Activated CD4-positive, alpha-beta T cell treated with anti-CD3 and anti-CD28 coated beads for 24 hours (primary cell): ENCODE results near the gene RPLP2.

Source experiments
- DNase-seq, 2 donors: peaks; one replicate each; pipeline ENCODE4 v3.0.0-alpha.2; 2020; ENCODE audit warnings: low read depth in 2 of 2

RPLP2 gene

GRCh38 chr11:824292-824880 lies 14.6 kb downstream of the RPLP2 start:
- DNase-seq = no peak

DNA sequence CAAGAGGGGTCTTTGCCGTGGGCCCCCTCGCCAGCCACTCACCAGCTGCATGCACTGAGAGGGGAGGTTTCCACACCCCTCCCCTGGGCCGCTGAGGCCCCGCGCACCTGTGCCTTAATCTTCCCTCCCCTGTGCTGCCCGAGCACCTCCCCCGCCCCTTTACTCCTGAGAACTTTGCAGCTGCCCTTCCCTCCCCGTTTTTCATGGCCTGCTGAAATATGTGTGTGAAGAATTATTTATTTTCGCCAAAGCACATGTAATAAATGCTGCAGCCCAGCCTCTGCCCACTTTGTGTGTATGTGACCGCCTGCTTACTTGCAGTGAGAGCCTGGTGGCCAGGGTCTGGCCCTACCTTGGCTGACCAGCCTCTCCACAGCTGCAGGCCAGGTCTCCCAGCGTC lies 15.2 kb downstream of the RPLP2 start:
- DNase-seq = no peak

DNA sequence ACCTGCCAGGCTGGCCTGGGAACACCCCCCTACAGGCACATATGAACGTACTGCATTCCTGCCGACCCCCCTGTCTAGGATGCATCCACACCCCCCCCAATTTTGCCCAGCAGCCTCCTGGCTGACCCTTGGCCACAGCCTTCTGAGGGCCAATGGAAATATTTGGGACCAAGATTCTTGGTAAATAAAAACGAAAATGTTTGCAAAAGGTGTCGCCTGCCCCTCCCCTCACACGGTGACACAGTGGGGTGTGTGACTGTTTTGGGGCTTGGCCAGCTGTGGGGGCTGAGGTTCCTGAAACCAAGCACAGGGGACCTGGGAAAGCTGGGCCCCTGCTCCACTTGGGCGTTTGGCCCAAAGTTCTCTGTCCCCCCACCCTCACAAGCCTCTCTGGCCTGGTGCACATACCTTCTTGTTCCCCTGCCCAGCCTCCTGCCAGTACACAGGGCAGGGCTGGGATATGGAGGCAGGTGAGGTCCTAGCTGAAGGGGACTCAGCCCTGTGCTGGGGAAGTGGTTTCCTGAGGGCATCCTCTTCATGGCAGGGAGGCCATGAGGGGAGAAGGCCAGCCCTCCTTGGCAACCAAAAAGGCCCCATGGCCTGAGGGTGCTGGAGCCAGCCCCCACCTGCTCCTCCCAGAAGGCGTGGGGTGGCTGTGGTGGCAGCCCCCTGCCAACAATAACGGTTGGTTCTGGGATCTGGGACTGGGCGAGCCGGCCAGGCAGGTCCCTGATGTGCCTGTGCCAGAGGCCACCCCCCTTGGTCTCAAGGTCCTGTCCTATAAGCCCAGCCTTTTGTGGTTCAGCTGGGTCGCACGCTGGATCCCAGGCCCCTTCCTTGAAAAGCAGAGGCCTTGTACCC lies 15.8 kb downstream of the RPLP2 start:
- DNase-seq = no peak

GRCh38 chr11:826227-826621 lies 16.5 kb downstream of the RPLP2 start:
- no peak for DNase-seq

DNA sequence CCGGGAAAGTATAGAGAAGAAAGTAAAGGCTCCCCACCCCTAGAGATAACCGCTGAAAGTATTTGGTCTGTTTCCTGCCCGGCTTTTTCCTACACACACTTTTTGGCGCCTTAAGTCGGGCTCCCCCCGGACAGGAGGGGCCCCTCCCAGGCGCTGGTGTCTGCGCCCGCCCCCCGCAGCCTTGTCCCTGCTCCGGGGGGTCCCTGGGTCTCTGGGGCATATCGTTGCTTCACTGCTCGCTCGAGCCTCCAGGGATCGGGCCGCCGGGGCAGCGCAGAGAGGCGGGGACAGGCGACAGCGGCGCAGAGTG lies 17.0 kb downstream of the RPLP2 start:
- DNase-seq = no peak

DNA sequence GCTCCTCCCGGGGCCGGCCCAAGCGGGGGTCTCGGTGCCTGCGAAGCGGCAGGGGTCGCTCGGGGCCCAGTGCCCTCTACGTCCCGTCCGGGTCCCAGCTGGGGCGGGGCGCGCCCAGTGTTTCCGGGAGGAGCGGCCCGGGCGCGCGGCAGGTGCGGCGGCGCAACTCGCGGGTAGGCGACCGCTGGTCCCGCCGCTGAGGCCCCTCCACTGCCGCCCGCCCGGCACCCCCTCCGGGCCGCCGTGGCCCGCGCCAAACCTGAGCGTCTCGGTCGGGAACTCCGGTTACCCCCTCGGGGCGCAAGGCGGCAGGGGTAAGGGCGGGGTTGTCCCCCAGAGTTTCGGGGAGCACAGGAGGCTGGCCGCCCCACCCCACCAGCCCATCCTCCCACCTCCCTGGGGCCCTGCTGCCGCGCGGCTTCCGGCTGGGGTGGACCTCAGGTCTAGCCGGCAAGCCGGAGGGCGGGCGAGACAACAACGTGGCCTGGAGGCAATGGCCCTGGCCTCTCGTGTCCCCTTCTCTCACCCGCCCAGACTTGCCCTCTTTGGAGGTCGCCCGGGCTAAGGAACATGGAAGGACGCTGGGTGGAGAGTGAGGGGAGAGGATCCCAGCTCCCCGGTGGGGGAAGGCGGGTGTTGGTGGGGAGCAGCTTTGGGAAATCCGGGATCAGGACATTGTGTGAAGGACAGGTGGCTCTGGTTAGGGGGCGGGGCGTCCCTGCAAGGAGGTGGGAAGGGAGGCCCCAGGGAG lies 17.6 kb downstream of the RPLP2 start:
- no peak for DNase-seq

GRCh38 chr11:827897-828192 lies 18.1 kb downstream of the RPLP2 start, which contains the start of gene CRACR2B:
Gene CRACR2B, plus strand, starts transcription at chr11:827919. Its CDS starts 689 bp downstream, at chr11:828608.
- DNase-seq = no peak

DNA sequence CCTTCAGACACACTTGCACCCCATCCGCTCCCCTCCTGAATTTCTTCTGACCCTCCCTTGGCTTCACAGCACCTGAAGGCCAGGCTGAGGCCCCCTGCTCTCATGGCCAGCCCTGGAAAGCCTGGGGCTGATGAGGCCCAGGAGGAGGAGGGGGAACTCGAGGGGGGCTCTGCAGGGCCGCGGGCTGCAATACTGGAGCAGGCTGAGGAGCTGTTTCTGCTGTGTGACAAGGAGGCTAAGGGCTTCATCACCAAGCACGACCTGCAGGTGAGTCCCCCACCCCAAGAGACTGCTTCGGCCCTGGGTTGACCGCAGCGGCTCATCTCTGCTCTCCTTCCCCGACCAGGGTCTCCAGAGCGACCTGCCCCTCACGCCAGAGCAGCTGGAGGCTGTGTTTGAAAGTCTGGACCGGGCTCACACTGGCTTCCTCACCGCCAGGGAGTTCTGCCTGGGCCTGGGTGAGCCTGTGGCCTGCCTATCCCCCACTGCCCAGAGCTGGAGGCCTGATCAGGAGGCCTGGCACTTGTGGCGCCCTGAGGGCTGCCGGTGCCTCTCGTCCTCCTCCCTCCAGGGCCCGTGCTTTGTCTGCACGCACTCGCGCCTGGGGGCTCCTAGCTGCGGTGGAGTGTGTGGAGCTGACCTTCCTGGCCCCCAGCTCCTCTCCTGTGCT lies 18.9 kb downstream of the RPLP2 start:
- no peak for DNase-seq

DNA sequence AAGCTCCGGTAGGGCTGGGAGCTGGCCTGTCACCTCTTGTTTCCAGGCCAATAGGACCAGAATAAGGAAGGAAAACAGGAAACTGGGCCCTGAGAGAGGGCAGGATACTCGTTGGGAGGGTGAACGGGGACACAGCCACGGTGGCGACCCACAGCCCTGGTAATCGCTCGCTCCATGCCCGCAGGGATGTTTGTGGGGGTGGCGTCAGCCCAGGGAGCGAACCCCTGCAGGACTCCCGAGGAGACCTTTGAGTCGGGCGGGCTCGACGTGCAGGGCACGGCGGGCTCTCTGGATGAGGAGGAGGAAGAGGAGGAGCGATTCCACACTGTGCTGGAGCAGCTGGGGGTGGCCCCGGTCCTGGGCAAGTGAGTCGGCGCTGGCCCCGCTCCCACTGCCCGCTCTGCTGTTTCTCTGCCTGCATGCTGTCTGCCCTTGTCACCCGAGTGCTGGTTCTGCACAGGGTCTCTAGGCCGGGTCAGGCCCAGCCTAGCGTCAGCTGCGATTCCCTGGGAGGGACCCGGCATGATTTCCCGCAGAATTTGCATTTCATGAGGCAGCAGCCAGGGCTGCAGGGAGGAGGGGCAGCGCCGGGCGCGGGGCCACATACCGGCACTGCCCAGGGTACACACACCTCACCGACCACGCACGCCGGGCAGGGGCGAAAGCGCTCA lies 19.5 kb downstream of the RPLP2 start:
- DNase-seq = no peak

- no peak for DNase-seq
These were observed 20.1 kb downstream of the RPLP2 start for GRCh38 chr11:829847-830294.

DNA sequence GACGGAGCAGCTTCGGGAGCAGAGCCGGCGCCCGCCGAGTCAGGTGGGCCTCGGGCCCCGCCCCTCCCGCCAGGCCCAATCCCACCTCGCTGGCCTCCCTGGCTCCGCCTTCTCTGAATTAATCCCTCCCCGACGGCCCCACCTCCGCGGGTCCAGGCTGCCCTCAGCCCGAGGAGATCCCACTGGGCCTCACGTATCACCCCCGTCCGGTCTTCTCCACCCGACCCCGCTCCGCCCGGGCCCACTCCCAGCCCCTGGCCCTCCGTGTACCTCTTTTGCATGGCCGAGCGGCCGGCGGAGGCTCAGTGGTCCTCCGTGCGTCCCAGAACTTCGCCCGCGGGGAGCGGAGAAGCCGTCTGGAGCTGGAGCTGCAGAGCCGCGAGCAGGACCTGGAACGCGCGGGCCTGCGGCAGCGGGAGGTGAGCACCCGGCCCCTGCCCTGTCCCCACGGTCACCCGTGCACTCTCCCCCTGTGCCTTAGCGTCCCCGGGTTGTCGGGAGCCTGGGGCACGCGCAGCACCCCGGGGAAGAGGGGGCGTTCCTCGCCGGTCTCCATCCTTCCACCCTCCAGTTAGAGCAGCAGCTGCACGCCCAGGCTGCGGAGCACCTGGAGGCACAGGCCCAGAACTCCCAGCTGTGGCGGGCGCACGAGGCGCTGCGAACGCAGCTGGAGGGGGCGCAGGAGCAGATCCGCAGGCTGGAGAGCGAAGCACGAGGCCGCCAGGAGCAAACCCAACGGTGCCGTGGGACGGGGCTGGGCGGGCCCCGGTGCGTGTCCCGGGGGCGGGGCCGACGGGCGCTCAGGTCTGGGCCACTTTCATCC lies 20.7 kb downstream of the RPLP2 start:
- peak in 1 of 2 donors; percentile 58 for DNase-seq

GRCh38 chr11:831118-831864 lies 21.5 kb downstream of the RPLP2 start:
- DNase-seq = no peak

DNA sequence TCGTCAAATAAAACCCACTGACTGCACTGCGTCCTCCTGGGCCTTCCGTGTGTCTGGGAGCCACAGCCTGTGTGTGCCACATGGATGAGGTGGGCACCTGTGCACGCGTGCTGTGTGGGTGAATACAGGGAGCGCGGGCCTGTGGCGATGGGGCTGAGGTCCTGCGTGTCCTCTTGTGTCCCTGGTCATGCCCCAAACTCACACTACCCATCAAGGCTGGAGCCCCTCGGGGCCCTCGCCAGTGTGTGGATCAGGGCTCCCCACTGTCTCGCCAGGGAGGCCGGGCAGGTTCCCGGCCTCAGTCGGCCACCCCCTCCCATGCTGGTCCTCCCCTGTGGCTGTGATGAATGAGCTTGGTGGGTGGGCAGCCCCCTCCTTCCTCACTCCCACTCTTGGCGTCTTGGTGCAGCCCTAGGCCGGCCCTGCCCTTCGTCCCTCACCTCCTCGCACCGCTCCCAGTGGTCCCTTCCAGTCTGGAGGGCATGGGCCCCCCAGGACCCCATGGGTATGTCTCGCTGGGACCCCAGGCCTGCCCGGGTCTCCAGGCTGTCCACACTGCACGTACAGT lies 22.3 kb downstream of the RPLP2 start:
- DNase-seq = no peak

DNA sequence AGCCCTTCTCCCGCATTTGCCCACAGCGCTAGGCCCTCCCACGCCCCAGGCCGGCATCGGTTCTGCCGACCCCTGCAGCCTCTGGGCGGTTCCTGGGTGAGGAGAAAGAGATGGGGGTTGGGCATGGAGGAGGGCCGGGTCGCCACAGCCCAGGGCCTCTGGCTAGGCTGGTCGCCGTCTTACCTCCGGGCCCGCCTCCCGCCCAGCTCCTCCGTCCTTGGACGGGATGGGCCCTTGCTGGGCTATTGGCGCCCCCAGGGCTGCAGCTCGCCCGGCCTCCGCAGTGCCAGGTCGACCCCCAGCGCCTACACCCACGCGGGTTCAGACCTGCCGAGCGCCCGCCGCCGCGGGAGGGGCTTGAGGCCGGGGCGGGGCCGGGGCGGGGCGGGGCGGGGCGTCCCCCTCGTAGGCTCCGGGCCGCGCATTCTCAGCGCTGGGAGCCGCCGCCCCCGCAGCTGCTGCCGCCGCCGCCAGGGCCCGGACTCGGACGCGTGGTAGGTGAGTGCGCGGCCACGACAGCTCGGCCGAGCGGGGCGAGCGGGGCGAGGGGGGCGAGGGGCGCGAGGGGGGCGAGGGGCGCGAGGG lies 22.9 kb downstream of the RPLP2 start, which contains the start of gene CD151:
Gene CD151 (plus strand): TSS at position 424 of the 585 bp plus-strand sequence. CDS start 3,118 bp downstream, outside the sequence.
- DNase-seq = peak in 1 of 2 donors; percentile 42

GRCh38 chr11:833114-833791 lies 23.5 kb downstream of the RPLP2 start:
- no peak for DNase-seq

DNA sequence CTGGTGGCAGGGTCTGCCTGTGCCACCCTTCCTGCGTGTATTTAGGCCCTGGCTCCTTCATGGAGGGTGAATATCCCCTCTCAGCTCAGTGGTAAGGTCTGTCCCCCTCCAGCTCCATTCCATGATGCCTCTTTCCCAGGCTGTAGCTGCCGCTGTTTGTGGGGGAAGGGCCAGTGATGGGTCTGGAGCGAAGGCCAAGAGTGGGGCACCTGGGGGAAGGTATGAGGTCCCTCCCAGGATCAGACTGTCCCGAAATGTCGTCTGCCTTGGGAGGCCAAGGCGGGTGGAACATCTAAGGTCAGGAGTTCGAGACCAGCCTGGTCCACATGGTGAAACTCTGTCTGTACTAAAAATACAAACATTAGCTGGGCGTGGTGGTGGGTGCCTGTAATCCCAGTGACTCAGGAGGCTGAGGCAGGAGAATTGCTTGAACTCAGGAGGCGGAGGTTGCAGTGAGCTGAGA lies 24.1 kb downstream of the RPLP2 start:
- no peak for DNase-seq

GRCh38 chr11:834371-835316 lies 24.9 kb downstream of the RPLP2 start:
- DNase-seq = no peak
